HG02970 (cell line): ENCODE data around the gene C4A.
"Not testable (repeated sequence)": the region's sequence is repeated elsewhere in the genome, so short reads cannot be mapped to it uniquely, and the experiment has no call there.

Experiments
- ATAC-seq: cut with Tn5 transposase; IDR thresholded peaks from one replicate; pipeline ENCODE4 v1.9.1; 2021; ENCODE audit warnings: mild to moderate bottlenecking, moderate library complexity, moderate number of reproducible peaks; ENCODE audit not compliant: unreplicated experiment, low FRiP score

The C4A gene

DNA sequence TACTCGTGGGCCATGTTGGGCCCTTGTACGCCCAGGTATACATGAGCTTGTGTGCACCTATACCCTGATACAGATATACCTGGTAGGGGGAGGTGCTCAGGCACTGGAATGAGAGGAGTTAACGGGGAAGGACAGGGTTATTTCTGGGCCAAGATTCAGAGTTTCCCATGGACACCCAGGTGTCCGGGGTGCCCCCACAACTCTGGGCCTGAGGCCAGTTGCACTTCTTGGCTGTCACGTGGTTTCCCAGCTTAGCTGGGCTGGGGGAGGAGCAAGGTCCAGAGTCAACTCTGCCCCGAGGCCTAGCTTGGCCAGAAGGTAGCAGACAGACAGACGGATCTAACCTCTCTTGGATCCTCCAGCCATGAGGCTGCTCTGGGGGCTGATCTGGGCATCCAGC lies at the start of gene C4A:
Gene C4A (plus strand): TSS at position 314 of the 400 bp plus-strand sequence. CDS start 51 bp downstream, at position 365.
- not testable (repeated sequence) for ATAC-seq

DNA sequence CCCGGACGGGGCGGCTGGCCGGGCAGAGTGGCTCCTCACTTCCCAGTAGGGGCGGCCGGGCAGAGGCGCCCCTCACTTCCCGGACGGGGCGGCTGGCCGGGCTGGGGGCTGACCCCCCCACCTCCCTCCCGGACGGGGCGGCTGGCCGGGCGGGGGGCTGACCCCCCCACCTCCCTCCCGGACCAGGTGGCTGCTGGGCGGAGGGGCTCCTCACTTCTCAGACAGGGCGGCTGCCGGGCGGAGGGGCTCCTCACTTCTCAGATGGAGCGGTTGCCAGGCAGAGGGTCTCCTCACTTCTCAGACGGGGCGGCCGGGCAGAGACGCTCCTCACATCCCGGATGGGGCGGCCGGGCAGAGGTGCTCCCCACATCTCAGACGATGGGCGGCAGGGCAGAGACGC lies 49.7 kb upstream of the C4A start:
- not testable (repeated sequence) for ATAC-seq

DNA sequence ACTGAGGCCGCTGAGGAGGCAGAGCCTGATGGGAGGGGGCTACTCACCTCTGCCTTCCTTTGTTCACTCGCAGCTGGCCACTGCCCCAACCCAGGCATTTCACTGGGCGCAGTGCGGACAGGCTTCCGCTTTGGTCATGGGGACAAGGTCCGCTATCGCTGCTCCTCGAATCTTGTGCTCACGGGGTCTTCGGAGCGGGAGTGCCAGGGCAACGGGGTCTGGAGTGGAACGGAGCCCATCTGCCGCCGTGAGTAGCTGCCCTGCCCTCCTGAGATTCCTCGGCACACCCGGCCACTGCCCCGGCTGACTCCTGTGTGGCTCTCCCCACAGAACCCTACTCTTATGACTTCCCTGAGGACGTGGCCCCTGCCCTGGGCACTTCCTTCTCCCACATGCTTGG lies 48.3 kb upstream of the C4A start:
- ATAC-seq = no peak

DNA sequence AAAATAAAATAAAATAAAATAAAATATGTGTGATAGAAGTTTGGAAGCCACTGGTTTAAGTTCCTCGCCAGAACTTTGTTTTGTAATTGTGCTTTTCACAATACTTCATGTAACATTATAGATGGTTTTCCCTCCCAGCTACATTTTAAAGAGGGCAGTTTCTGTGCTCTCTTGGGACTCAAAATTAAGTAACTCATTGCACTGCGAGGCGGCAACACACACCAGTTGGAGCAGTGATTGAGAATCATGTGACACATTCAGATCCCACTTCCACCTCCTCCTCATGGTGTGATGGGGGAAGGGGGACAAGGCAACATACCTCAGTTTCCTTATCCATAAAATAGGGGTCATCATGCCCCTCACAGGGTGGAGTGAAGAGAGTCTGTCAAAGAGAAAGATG lies 46.8 kb upstream of the C4A start:
- no peak for ATAC-seq

DNA sequence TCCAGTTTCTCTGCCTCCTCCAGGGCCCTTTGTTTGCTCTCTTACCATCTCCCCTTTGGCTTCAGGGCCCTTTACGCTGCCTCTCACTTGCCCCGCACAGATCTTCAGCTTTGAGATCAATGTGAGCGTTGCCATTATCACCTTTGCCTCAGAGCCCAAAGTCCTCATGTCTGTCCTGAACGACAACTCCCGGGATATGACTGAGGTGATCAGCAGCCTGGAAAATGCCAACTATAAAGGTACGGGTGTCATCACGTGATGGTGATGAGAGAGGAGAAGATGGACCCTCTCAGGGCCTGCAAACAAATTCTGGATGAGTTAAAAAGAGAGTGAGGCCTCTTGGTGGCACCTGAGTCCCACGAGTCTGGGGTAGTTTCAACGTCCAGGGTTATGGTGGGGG lies 46.0 kb upstream of the C4A start:
- ATAC-seq = no peak

DNA sequence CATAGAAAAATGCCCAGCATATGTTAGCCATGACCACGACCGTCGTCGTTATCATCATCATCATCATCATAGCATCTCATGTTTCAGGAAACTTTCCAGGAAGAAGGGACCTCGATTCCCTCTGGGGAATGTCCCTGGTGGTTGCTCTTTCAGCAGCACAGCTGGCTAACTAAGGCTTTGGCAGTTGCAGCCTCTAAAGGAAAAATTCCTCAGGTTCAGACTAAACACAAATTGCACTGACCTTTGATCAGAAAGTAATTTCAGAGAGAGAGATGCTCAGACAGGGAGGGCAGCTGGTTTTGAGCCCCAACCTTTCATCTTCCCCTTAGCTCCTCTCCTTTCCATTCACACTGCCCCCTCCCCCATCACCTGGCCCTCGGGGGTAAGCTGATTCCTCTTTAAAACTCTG lies 41.6 kb upstream of the C4A start:
- no peak for ATAC-seq

DNA sequence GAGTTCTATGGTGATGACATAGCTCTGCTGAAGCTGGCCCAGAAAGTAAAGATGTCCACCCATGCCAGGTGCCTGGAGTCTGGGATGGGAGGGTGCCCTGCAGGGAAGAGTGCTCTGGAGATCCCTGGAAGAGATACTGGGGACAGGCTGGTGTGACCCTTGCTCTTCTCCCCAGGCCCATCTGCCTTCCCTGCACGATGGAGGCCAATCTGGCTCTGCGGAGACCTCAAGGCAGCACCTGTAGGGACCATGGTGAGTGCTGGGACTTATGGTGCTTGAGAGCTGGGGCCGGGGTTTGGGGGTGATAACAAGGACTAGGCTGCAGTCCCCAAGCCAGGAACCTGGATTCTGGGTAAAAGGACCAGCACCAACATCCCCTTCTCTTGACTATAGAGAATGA lies 38.1 kb upstream of the C4A start:
- no peak for ATAC-seq

DNA sequence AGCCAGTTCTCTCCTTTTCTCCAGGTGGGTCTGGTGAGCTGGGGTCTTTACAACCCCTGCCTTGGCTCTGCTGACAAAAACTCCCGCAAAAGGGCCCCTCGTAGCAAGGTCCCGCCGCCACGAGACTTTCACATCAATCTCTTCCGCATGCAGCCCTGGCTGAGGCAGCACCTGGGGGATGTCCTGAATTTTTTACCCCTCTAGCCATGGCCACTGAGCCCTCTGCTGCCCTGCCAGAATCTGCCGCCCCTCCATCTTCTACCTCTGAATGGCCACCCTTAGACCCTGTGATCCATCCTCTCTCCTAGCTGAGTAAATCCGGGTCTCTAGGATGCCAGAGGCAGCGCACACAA lies 36.7 kb upstream of the C4A start:
- ATAC-seq = no peak

DNA sequence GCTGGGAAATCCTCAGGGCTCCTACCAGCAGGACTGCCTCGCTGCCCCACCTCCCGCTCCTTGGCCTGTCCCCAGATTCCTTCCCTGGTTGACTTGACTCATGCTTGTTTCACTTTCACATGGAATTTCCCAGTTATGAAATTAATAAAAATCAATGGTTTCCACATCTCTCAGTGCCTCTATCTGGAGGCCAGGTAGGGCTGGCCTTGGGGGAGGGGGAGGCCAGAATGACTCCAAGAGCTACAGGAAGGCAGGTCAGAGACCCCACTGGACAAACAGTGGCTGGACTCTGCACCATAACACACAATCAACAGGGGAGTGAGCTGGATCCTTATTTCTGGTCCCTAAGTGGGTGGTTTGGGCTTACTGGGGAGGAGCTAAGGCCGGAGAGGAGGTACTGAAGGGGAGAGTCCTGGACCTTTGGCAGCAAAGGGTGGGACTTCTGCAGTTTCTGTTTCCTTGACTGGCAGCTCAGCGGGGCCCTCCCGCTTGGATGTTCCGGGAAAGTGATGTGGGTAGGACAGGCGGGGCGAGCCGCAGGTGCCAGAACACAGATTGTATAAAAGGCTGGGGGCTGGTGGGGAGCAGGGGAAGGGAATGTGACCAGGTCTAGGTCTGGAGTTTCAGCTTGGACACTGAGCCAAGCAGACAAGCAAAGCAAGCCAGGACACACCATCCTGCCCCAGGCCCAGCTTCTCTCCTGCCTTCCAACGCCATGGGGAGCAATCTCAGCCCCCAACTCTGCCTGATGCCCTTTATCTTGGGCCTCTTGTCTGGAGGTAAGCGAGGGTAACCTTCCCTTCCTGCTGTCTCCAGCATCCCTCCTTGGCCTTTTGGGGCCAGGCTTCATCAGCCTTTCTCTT lies 36.1 kb upstream of the C4A start, which contains the start of gene CFB:
Gene CFB (plus strand): TSS at position 589 of the 863 bp plus-strand sequence. CDS start 127 bp downstream, at position 716.
- no peak for ATAC-seq

DNA sequence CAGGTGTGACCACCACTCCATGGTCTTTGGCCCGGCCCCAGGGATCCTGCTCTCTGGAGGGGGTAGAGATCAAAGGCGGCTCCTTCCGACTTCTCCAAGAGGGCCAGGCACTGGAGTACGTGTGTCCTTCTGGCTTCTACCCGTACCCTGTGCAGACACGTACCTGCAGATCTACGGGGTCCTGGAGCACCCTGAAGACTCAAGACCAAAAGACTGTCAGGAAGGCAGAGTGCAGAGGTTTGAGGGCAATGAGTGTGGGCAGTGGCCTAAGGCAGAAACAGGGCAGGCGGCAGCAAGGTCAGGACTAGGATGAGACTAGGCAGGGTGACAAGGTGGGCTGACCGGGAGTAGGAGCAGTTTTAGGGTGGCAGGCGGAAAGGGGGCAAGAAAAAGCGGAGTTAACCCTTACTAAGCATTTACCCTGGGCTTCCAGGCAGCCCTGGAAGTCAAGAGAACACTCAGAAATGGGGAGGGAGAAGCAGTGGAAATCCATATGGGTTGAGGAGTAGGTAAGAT lies 35.4 kb upstream of the C4A start:
- no peak for ATAC-seq

DNA sequence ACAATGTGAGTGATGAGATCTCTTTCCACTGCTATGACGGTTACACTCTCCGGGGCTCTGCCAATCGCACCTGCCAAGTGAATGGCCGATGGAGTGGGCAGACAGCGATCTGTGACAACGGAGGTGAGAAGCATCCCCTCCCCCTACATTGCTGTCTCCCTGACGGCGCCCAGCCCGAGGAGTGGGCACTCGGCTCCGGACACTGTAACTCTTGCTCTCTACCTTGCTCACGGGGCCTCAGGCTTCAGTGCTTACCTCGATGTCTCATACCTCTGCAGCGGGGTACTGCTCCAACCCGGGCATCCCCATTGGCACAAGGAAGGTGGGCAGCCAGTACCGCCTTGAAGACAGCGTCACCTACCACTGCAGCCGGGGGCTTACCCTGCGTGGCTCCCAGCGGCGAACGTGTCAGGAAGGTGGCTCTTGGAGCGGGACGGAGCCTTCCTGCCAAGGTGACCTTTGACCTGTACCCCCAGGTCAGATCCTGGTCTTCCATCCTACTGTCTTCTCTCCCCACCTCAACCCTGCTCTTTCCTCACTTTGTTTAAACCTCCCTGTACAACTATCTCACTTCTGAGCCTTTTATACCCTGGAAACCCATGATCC lies 34.7 kb upstream of the C4A start:
- no peak for ATAC-seq

DNA sequence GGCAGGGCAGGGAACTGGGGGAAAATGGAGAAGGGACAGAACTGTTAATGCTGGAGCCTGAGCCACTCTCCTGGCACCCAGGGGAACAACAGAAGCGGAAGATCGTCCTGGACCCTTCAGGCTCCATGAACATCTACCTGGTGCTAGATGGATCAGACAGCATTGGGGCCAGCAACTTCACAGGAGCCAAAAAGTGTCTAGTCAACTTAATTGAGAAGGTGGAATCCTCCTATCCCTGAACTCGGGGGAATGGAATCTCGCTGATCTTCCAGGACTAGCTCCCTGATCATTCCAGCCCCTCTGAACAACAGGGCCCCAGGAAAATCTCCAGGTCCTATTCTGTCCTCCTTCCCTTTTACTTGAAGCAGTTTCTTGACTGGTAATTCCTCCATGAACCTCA lies 34.0 kb upstream of the C4A start:
- no peak for ATAC-seq

DNA sequence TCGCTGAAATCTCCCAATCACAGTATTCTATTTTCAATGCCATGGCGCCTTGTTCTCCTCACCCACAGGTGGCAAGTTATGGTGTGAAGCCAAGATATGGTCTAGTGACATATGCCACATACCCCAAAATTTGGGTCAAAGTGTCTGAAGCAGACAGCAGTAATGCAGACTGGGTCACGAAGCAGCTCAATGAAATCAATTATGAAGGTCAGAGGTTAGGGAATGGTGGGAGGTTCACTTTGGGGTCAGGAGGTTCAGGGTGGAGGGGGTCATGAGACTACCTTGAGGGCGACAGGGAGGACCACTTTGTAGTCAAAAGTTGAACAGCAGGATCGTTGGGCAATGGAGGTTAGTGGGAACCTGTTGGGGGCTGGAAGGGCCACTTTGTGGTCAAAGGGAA lies 33.6 kb upstream of the C4A start:
- no peak for ATAC-seq

DNA sequence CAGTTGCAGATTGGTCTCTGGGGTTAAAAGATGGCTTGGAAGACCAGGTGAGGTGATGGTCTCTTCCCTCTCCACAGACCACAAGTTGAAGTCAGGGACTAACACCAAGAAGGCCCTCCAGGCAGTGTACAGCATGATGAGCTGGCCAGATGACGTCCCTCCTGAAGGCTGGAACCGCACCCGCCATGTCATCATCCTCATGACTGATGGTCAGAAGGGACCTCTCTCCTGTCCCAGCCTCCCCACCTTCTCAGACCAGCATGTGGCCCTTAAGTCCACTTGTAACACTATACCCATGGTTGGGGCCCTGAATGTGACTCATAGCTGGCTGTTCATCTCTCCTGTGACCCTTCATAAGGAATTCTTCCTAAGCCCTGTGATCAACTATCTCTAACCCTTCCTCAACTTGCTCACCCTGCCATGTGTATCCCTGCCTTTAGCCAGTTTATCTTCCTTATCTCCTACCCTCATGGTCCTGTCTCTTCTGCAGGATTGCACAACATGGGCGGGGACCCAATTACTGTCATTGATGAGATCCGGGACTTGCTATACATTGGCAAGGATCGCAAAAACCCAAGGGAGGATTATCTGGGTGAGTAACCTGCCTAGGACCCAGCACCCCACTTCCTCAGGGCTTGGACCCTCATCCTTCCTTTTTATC lies 33.0 kb upstream of the C4A start:
- no peak for ATAC-seq

DNA sequence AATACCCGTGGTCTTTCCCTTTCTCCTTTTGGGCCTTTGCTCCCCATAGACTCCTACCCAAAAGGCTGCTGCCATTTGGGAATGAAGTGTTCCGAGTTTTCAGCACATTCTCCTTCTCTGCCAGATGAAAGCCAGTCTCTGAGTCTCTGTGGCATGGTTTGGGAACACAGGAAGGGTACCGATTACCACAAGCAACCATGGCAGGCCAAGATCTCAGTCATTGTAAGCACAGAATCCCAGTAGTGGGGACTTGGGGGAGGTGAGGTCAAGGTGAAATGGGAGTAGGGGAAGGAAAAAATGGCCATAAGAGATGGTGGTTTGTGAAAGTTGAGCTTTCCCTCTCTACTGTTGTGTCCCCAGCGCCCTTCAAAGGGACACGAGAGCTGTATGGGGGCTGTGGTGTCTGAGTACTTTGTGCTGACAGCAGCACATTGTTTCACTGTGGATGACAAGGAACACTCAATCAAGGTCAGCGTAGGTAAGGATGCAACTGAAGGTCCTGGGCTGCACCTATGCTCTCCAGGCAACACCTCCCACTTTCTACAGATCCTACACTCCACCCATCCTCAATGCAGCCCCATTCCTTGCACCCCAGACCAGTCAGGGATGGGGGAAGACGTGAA lies 31.8 kb upstream of the C4A start:
- ATAC-seq = no peak

DNA sequence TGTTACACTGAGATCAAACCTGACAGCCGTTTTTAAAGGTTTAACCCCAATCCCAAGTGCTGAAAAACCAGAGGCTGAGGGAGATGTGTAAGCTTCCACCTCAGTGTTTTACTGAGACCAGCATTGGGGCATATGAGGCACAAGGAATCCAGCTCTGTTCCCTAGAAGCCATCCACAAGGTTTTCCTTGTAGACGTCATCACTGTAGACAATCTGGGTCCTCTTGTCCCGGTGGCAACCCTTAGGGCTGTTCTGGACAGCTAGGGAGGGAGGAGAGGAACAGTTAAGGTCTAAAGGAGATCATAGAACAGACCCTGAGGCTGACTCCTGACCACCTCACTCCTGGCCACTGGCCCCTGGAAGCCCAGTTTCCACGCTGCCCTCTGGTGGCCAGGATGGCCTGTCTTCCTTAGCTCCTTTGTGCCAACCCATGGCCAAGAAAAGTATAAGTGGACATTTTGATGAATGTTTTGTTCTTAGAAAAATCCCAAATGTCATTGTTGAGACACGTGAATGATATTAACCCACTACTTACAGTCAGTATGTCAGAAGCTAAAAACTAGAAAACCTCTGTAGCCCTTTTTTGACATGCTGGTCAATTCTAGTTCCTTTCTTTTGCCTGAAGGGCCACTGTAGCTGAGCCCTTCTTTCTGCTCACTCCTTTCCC lies 29.6 kb upstream of the C4A start:
- no peak for ATAC-seq

DNA sequence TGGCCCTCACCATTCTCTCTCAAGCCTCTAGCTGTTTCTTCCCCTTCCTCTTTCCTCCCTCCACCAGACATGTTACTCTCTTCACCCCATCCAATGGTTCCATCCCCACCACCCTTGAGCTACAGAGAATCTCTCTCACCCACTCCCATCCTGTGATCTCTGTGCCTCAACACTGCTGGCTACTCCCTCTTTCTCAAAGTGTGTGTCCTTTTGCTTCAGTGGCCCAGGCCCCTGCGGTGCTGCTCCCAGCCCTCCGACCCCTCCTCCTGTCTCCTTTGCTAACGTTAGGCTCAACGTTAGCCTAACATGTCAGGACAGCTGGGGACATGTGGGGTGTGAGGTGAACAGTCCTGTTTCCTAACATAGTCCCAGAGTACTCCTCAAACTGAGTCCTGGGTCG lies 29.0 kb upstream of the C4A start:
- ATAC-seq = no peak

DNA sequence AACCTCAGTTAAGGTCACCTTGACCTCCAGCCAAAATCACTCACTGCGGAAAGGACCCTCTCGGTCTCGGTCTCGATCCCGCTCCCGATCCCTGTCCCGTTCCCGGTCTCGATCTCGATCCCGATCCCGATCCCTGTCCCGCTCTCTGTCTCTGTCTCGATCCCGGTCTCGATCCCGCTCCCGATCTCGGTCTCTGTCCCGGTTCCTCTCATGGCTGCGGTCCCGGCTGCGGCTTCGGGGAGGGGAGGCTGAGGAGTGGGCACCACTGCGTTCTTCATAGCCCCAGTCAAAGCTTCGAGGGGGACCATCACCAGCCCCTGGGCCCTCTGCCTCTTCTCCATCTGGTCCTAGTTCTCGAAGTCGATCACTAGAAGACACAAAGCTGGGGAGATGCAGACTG lies 27.3 kb upstream of the C4A start:
- ATAC-seq = no peak

DNA sequence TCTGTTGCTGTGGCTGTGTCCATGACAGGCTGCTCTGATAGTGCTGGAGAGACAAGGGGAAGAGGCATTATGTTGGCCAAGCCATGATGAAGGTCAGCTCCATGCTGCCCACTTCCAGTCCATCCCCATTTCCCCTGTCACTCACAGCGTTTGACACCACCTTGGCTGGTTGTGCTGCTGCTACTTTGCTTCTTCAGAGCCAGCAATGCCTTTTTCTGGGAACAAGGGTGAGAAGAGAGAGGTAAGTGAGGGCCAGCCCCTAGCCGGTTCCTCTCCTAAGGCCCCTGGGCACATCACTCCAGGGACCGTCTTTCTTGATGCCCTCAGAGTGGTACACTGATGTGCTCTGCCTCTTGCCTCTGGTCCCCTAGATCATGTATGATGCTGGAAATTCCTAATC lies 25.1 kb upstream of the C4A start:
- ATAC-seq = no peak

DNA sequence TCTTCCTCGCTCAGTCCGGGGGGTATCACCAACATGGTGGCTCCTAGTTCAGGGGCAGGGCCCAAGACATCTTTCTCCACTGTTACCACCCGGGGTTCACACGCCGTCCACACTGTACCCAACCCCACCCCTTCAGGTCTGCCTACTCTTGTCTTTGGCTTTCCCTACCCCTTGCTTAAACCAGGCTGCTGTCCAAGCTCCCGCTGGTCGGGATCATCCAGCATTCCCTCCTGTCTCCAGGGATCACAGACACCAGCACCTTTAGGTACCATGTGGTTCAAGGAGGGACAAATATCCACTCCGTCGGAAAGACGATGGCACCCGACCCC lies 23.5 kb upstream of the C4A start:
- ATAC-seq = peak; percentile 4
